Testis (tissue), 2 donors: ENCODE data around the gene CROT.

ENCODE experiments used
- POLR2A ChIP-seq: fragments of 450-650 bp; IDR thresholded peaks from one replicate; pipeline ENCODE4 v1.6.1; 2017; ENCODE audit warnings: antibody characterized with exemption, mild to moderate bottlenecking, moderate library complexity
- TF ChIP-seq, protein P1 (sequence below), 3 experiments: fragments of 450-650 bp in 2 of 3; fragments of 200-600 bp in 1 of 3; sonication (generic) in 1 of 3; IDR thresholded peaks; one replicate each; pipeline ENCODE4 v1.5.1; 2016 to 2019; ENCODE audit warnings: antibody characterized with exemption in 3 of 3, mild to moderate bottlenecking in 2 of 3, moderate library complexity in 1 of 3

GRCh38 chr7:87337331-87337730 is 8.1 kb upstream of the CROT start:
- TF ChIP-seq, protein P1, sequence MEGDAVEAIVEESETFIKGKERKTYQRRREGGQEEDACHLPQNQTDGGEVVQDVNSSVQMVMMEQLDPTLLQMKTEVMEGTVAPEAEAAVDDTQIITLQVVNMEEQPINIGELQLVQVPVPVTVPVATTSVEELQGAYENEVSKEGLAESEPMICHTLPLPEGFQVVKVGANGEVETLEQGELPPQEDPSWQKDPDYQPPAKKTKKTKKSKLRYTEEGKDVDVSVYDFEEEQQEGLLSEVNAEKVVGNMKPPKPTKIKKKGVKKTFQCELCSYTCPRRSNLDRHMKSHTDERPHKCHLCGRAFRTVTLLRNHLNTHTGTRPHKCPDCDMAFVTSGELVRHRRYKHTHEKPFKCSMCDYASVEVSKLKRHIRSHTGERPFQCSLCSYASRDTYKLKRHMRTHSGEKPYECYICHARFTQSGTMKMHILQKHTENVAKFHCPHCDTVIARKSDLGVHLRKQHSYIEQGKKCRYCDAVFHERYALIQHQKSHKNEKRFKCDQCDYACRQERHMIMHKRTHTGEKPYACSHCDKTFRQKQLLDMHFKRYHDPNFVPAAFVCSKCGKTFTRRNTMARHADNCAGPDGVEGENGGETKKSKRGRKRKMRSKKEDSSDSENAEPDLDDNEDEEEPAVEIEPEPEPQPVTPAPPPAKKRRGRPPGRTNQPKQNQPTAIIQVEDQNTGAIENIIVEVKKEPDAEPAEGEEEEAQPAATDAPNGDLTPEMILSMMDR (IDR thresholded peaks at IDR 0.05): no peak
- TF ChIP-seq POLR2A: no peak
